Measurements from ENCODE around the gene KRTAP17-1. TPM values are rescaled to one million over a fixed set of nuclear protein-coding genes. Genes with fewer than 3 reads are reported as not detected.
"Not testable (repeated sequence)": the region's sequence is repeated elsewhere in the genome, so short reads cannot be mapped to it uniquely, and the experiment has no call there.

KRTAP17-1 gene
- total RNA-seq, 1 donor, result not detected

- H3K4me3 ChIP-seq (ENCODE audit: low read depth, low read length), result no peak overlapping the region
- DNase-seq (ENCODE audit: low read depth), result no peak
- TF ChIP-seq CTCF (IDR thresholded peaks at IDR 0.05; ENCODE audit: insufficient read depth, low read length), result no peak
These were observed 28.5 kb downstream of the KRTAP17-1 start for GRCh38 chr17:41287050-41287449.

GRCh38 chr17:41284546-41284945 lies 31.0 kb downstream of the KRTAP17-1 start:
- TF ChIP-seq CTCF (IDR thresholded peaks at IDR 0.05; ENCODE audit: insufficient read depth, low read length), result no peak
- no peak for DNase-seq (ENCODE audit: low read depth)
- no peak overlapping the region for H3K4me3 ChIP-seq (ENCODE audit: low read depth, low read length)

- no peak for DNase-seq (ENCODE audit: low read depth)
- TF ChIP-seq CTCF (IDR thresholded peaks at IDR 0.05; ENCODE audit: insufficient read depth, low read length), result no peak
- no peak overlapping the region for H3K4me3 ChIP-seq (ENCODE audit: low read depth, low read length)
These were observed 31.5 kb downstream of the KRTAP17-1 start for GRCh38 chr17:41284043-41284442.

GRCh38 chr17:41278176-41278955 lies 37.1 kb downstream of the KRTAP17-1 start:
- no peak for DNase-seq (ENCODE audit: low read depth)
- no peak overlapping the region for H3K4me3 ChIP-seq (ENCODE audit: low read depth, low read length)
- no peak for TF ChIP-seq CTCF (IDR thresholded peaks at IDR 0.05; ENCODE audit: insufficient read depth, low read length)

- DNase-seq (ENCODE audit: low read depth); H3K4me3 ChIP-seq (ENCODE audit: low read depth, low read length): not testable (repeated sequence)
These were observed 39.8 kb downstream of the KRTAP17-1 start, which contains the start of gene KRTAP9-7 for GRCh38 chr17:41275648-41276190. KRTAP9-7 (plus strand) TSS chr17:41275698; CDS start chr17:41275698, 0 bp downstream.

- DNase-seq (ENCODE audit: low read depth), result no peak
- H3K4me3 ChIP-seq (ENCODE audit: low read depth, low read length), result no peak overlapping the region
- no peak for TF ChIP-seq CTCF (IDR thresholded peaks at IDR 0.05; ENCODE audit: insufficient read depth, low read length)
These were observed 43.7 kb downstream of the KRTAP17-1 start for GRCh38 chr17:41271858-41272257.

- not testable (repeated sequence) for DNase-seq (ENCODE audit: low read depth); H3K4me3 ChIP-seq (ENCODE audit: low read depth, low read length)
These were observed 44.2 kb downstream of the KRTAP17-1 start for GRCh38 chr17:41271323-41271722.

GRCh38 chr17:41267711-41268110 lies 47.8 kb downstream of the KRTAP17-1 start:
- no peak for TF ChIP-seq CTCF (IDR thresholded peaks at IDR 0.05; ENCODE audit: insufficient read depth, low read length)
- no peak overlapping the region for H3K4me3 ChIP-seq (ENCODE audit: low read depth, low read length)
- DNase-seq (ENCODE audit: low read depth), result no peak
